SK-N-SH treated with all-trans-retinoic acid at 6 μM for 48 hours (cell line): ENCODE data around the gene AFTPH.

Experiments used
- ARNTL ChIP-seq: fragments of 450-650 bp; formaldehyde crosslinking; IDR thresholded peaks from 2 replicates; pipeline ENCODE4 v1.5.0; 2020; ENCODE audit warnings: low read depth, mild to moderate bottlenecking, moderate library complexity, borderline replicate concordance
- BACH2 ChIP-seq: fragments of 250-450 bp; sonication (Bioruptor Pico); IDR thresholded peaks from 2 replicates; pipeline ENCODE4 v1.9.0; 2021; ENCODE audit warnings: mild to moderate bottlenecking, borderline replicate concordance
- CREB5 ChIP-seq: fragments of 250-450 bp; sonication (Bioruptor Pico); IDR thresholded peaks from 2 replicates; pipeline ENCODE4 v1.5.1; 2020; ENCODE audit warnings: low read depth, mild to moderate bottlenecking, moderate library complexity
- OSR1 ChIP-seq: fragments of 250-450 bp; sonication (Bioruptor Pico); IDR thresholded peaks from 2 replicates; pipeline ENCODE4 v1.8.0; 2022; ENCODE audit warnings: moderate library complexity, mild to moderate bottlenecking, inconsistent platforms
- TCF4 ChIP-seq: fragments of 250-450 bp; sonication (Bioruptor Pico); IDR thresholded peaks from 2 replicates; pipeline ENCODE4 v1.8.0; 2021; ENCODE audit warnings: mild to moderate bottlenecking, moderate library complexity, borderline replicate concordance
- TOX ChIP-seq: fragments of 250-450 bp; sonication (Bioruptor Pico); IDR thresholded peaks from 2 replicates; pipeline ENCODE4 v1.8.0; 2021; ENCODE audit warnings: mild to moderate bottlenecking, moderate library complexity, borderline replicate concordance
- ZNF565 ChIP-seq: fragments of 450-650 bp; formaldehyde crosslinking; conservative IDR thresholded peaks from 2 replicates; pipeline ENCODE4 v1.5.0; 2020; ENCODE audit warnings: low read depth, mild to moderate bottlenecking, moderate library complexity

- TF ChIP-seq ARNTL (CRISPR knock-in tag), result no peak
- TF ChIP-seq TCF4 (CRISPR knock-in tag), result no peak
- TF ChIP-seq ZNF565, result no peak
- no peak for TF ChIP-seq BACH2
- no peak for TF ChIP-seq TOX
- no peak for TF ChIP-seq OSR1
- no peak for TF ChIP-seq CREB5 (CRISPR knock-in tag)
Measured at GRCh38 chr2:64525317-64525613, 1.1 kb downstream of the AFTPH start.
